ENCODE measurements around the gene CADM1.

- no peak for TF ChIP-seq CTCF (IDR thresholded peaks at IDR 0.05; ENCODE audit: poor library complexity)
- no peak for TF ChIP-seq EZH2 (IDR thresholded peaks at IDR 0.05; ENCODE audit: borderline replicate concordance)
- no peak for TF ChIP-seq EZH2phosphoT487 (IDR thresholded peaks at IDR 0.05; ENCODE audit: low read depth, severe bottlenecking, unreplicated experiment)
Measured at GRCh38 chr11:115122274-115122673, 381.9 kb downstream of the CADM1 start.
